Endothelial cell of umbilical vein (primary cell): ENCODE results near the gene TGM1. TPM values are rescaled to one million over a fixed set of nuclear protein-coding genes. Genes with fewer than 3 reads are reported as not detected.

Experiments
- BruUV-seq: library from RNA; stranded (reverse); fragments of 400-500 nt; replicated peaks from 2 replicates; lab custom pipeline; 2021; lab: Mats Ljungman, UMichigan
- CTCF ChIA-PET: fragments of 300-600, 350-600 bp; sonication (Branson Sonifier 250); formaldehyde crosslinking; loops from one replicate; lab custom pipeline; 2021; ENCODE audit warnings: antibody characterized with exemption, inconsistent platforms; lab: Charles Lee
- POLR2A ChIA-PET: fragments of 300-600, 350-600 bp; sonication (Branson Sonifier 250); formaldehyde crosslinking; loops from one replicate; lab custom pipeline; 2021; ENCODE audit warnings: antibody characterized with exemption, inconsistent platforms; lab: Charles Lee
- DNase-seq: peaks from one replicate; pipeline ENCODE4 v3.0.0-alpha.2; 2011; ENCODE audit warnings: low read depth, low spot score
- FAIRE-seq: peaks from 2 replicates; lab custom pipeline; 2011; peaks lifted over from hg19 to GRCh38; lab: Jason Lieb, UNC
- H2AFZ ChIP-seq: 2 replicates; pipeline ENCODE4 v1.6.0; 2012; ENCODE audit warnings: low read depth, low read length, control low read depth, inconsistent platforms
- H3K27ac ChIP-seq: 2 replicates; pipeline ENCODE4 v1.5.1; 2011; ENCODE audit warnings: low read depth, mild to moderate bottlenecking, control low read depth, low read length, moderate library complexity; ENCODE audit not compliant: insufficient read depth
- H3K27me3 ChIP-seq, 2 experiments: 2 replicates each; pipeline versions ENCODE4 v1.6.0 to v1.6.1; 2011; ENCODE audit warnings: low read length in 2 of 2, mixed read lengths in 1 of 2; ENCODE audit not compliant: control insufficient read depth in 2 of 2, insufficient read depth in 2 of 2
- H3K36me3 ChIP-seq, 2 experiments: 2 replicates in 1 of 2; 3 replicates in 1 of 2; pipeline ENCODE4 v1.5.1; 2011; ENCODE audit warnings: low read length in 2 of 2, mild to moderate bottlenecking in 1 of 2, moderate library complexity in 1 of 2; ENCODE audit not compliant: control insufficient read depth in 2 of 2, insufficient read depth in 2 of 2; ENCODE audit errors: extremely low read depth in 1 of 2
- H3K4me1 ChIP-seq: 3 replicates; pipeline ENCODE4 v1.5.1; 2011; ENCODE audit warnings: mild to moderate bottlenecking, low read length; ENCODE audit not compliant: control insufficient read depth, insufficient read depth; ENCODE audit errors: extremely low read depth
- H3K4me2 ChIP-seq: 2 replicates; pipeline ENCODE4 v1.6.1; 2011; ENCODE audit warnings: low read length, control low read depth, mixed read lengths; ENCODE audit not compliant: insufficient read depth
- H3K4me3 ChIP-seq, 3 experiments: fragments of 200-600 bp in 1 of 3; sonication (generic), shearing (Covaris generic) in 1 of 3; replicated peaks in 1 of 3; 2 replicates each; pipeline ENCODE4 v1.5.1; 2011 to 2016; ENCODE audit warnings: control low read depth in 3 of 3, low read length in 3 of 3, mild to moderate bottlenecking in 2 of 3, inconsistent platforms in 1 of 3, low read depth in 1 of 3, moderate library complexity in 1 of 3; ENCODE audit not compliant: insufficient read depth in 1 of 3
- H3K79me2 ChIP-seq: 2 replicates; pipeline ENCODE4 v1.6.0; 2012; ENCODE audit warnings: low read length, inconsistent platforms; ENCODE audit not compliant: control insufficient read depth, insufficient read depth
- H3K9ac ChIP-seq: replicated peaks from 2 replicates; pipeline ENCODE3; 2011; ENCODE audit warnings: low read length, control low read depth; ENCODE audit not compliant: insufficient read depth; ENCODE audit errors: extremely low read depth
- H3K9me1 ChIP-seq: replicated peaks from 3 replicates; pipeline ENCODE4 v1.6.0; 2011; ENCODE audit warnings: mild to moderate bottlenecking, low read length; ENCODE audit not compliant: control insufficient read depth, insufficient read depth; ENCODE audit errors: extremely low read depth
- H3K9me3 ChIP-seq: replicated peaks from 2 replicates; pipeline ENCODE4 v1.5.1; 2012; ENCODE audit warnings: low read length, inconsistent platforms; ENCODE audit not compliant: control insufficient read depth, insufficient read depth
- H4K20me1 ChIP-seq: replicated peaks from 2 replicates; pipeline ENCODE3; 2011; ENCODE audit warnings: mild to moderate bottlenecking, low read length; ENCODE audit not compliant: control insufficient read depth, insufficient read depth; ENCODE audit errors: extremely low read depth
- EZH2 ChIP-seq: IDR thresholded peaks from 2 replicates; pipeline ENCODE4 v1.6.1; 2012; ENCODE audit warnings: borderline replicate concordance, low read depth, mild to moderate bottlenecking, moderate library complexity, low read length, inconsistent platforms; ENCODE audit not compliant: severe bottlenecking
- FOS ChIP-seq: IDR thresholded peaks from 2 replicates; pipeline ENCODE4 v1.6.1; 2011; ENCODE audit warnings: mild to moderate bottlenecking, low read length, moderate library complexity, borderline replicate concordance; ENCODE audit not compliant: insufficient read depth
- GATA2 ChIP-seq: IDR thresholded peaks from 2 replicates; pipeline ENCODE4 v1.7.0; 2011; ENCODE audit warnings: low read depth, mild to moderate bottlenecking, moderate library complexity, mixed read lengths, low read length; ENCODE audit not compliant: insufficient read length, insufficient read depth
- JUN ChIP-seq: IDR thresholded peaks from 2 replicates; pipeline ENCODE4 v1.6.1; 2011; ENCODE audit warnings: borderline replicate concordance, low read depth; ENCODE audit not compliant: insufficient read length, insufficient read depth
- MAX ChIP-seq: IDR thresholded peaks from 2 replicates; pipeline ENCODE4 v1.6.1; 2011; ENCODE audit not compliant: insufficient read depth, insufficient read length
- MYC ChIP-seq: IDR thresholded peaks from one replicate; pipeline ENCODE4 v1.6.1; 2011; ENCODE audit warnings: mild to moderate bottlenecking, low read depth, low read length
- POLR2A ChIP-seq: IDR thresholded peaks from 2 replicates; pipeline ENCODE4 v1.6.1; 2012; ENCODE audit warnings: low read depth, mild to moderate bottlenecking, control low read depth, low read length
- POLR2AphosphoS5 ChIP-seq: IDR thresholded peaks from 2 replicates; pipeline ENCODE4 v1.6.1; 2012; ENCODE audit warnings: low read depth, mild to moderate bottlenecking, control low read depth, low read length, moderate library complexity; ENCODE audit not compliant: insufficient read depth
- dilution Hi-C: fragments of 300-500 bp; cut with MboI; formaldehyde crosslinking; loops from one replicate; pipeline ENCODE4 v1.15.0; 2019; ENCODE audit warnings: low sequenced_read_pairs; ENCODE audit not compliant: extremely low pct_ligation_motif_present
- intact Hi-C: fragments of 100-400 bp; cut with micrococcal nuclease; formaldehyde crosslinking; loops from one replicate; pipeline ENCODE4 v1.10.0; 2022
- polyA plus RNA-seq, 4 experiments: library from polyadenylated mRNA; depleted of rRNA in 3 of 4; stranded (reverse) in 3 of 4; unstranded in 1 of 4; fragments of >200 nt; gene quantifications; 2 replicates each; pipeline versions ENCODE4 v1.2.1 to v1.2.3, GENCODE V29; 2011 to 2012; ENCODE audit warnings: missing spikeins in 1 of 4
- total RNA-seq: library from RNA; stranded (reverse); gene quantifications from 2 replicates; pipeline ENCODE4 v1.2.3, GENCODE V29; 2021
- TF ChIP-seq, protein P1 (sequence below), 2 donors: IDR thresholded peaks; 1 replicate in 1 of 2; 2 replicates in 1 of 2; pipeline ENCODE4 v1.5.1; 2011; ENCODE audit warnings: low read length in 2 of 2, mild to moderate bottlenecking in 2 of 2, moderate library complexity in 2 of 2, control low read depth in 1 of 2, inconsistent platforms in 1 of 2, low read depth in 1 of 2; ENCODE audit not compliant: insufficient read depth in 1 of 2; ENCODE audit errors: extremely low read depth in 1 of 2

TGM1 gene
- total and polyA plus RNA-seq, 2 donors (not counting 3 experiments of a cell fraction or from before 2014, with no cell fraction given) = 1.0 to 3.4 TPM

DNA sequence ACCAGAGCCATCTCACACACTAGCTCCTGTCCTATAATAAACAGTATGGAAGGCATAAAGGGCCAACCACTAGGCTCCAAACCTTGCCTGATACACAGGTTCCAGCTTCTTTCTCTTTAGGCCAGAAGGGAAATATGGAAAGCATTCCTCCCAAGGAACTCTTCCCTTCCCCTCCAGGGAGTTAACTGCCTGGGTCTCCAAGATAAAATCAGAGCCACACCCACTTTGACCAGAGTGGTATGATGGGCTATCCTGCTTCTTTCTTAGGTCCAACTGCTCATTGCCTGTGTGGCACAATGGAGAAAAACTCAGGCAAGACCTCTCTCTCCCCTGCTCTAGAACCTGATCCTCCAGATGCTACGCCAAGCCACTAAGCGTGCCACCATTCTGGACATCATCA lies 55.4 kb downstream of the TGM1 start:
- BruUV-seq = no TSS peak
- FAIRE-seq (no peak), DNase-seq (no peak)
- Histone ChIP-seq H3K4me1 (no peaks in the 10 kb centered on the region), H3K27ac (no peak overlapping the region), H2AFZ (no peak overlapping the region), H3K4me3 (no peak overlapping the region), H3K27me3 (no peaks in the 10 kb centered on the region), H3K9me3 (no peaks in the 10 kb centered on the region), H4K20me1 (no peaks in the 10 kb centered on the region), H3K9ac (no peak overlapping the region), H3K36me3 (peaks cover 6 to 32% of the 10 kb centered on the region in 2 experiments), H3K9me1 (no peaks in the 10 kb centered on the region), H3K79me2 (no peaks in the 10 kb centered on the region), H3K4me2 (no peak overlapping the region)
- no peak for TF ChIP-seq POLR2AphosphoS5
- TF ChIP-seq, protein P1, sequence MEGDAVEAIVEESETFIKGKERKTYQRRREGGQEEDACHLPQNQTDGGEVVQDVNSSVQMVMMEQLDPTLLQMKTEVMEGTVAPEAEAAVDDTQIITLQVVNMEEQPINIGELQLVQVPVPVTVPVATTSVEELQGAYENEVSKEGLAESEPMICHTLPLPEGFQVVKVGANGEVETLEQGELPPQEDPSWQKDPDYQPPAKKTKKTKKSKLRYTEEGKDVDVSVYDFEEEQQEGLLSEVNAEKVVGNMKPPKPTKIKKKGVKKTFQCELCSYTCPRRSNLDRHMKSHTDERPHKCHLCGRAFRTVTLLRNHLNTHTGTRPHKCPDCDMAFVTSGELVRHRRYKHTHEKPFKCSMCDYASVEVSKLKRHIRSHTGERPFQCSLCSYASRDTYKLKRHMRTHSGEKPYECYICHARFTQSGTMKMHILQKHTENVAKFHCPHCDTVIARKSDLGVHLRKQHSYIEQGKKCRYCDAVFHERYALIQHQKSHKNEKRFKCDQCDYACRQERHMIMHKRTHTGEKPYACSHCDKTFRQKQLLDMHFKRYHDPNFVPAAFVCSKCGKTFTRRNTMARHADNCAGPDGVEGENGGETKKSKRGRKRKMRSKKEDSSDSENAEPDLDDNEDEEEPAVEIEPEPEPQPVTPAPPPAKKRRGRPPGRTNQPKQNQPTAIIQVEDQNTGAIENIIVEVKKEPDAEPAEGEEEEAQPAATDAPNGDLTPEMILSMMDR (IDR thresholded peaks at IDR 0.05; ENCODE audit: extremely low read depth in 1 of 2, insufficient read depth in 1 of 2, low read depth in 1 of 2, low read length in 2 of 2) = no peak
- TF ChIP-seq MAX = no peak
- no peak for TF ChIP-seq GATA2
- TF ChIP-seq JUN = no peak
- TF ChIP-seq FOS = no peak
- TF ChIP-seq MYC = no peak
- TF ChIP-seq POLR2A = no peak
- no peak for TF ChIP-seq EZH2
- ChIA-PET POLR2A (no interaction called here), CTCF (interaction anchor here (0.9 kb wide), 1 partner anchor 89 kb away, joined by 3 read pairs; no protein-coding TSS in a partner anchor)
- dilution Hi-C loops (no loop called here), intact Hi-C loops (no loop called here)
